Esophagus squamous epithelium (tissue), 5 donors: Measurements from ENCODE around the gene TPGS1. TPM values are rescaled to one million over a fixed set of nuclear protein-coding genes. Genes with fewer than 3 reads are reported as not detected.

Source experiments
- DNase-seq: peaks from one replicate; lab custom pipeline; 2025; lab: John Stamatoyannopoulos, UW
- H3K27ac ChIP-seq, 4 donors: fragments of 200-600 bp; sonication (generic); one replicate each; pipeline ENCODE4 v1.5.1; 2016 to 2019; ENCODE audit warnings: mild to moderate bottlenecking in 1 of 4
- H3K27me3 ChIP-seq, 4 donors: fragments of 200-600 bp; sonication (generic); 1 replicate in 3 of 4; 2 replicates in 1 of 4; pipeline versions ENCODE4 v1.5.1 to v1.6.0; 2017 to 2021; ENCODE audit warnings: antibody characterized with exemption in 1 of 4
- H3K36me3 ChIP-seq, 3 donors: fragments of 200-600 bp; sonication (generic); one replicate each; pipeline ENCODE4 v1.5.1; 2016 to 2019
- H3K4me1 ChIP-seq, 3 donors: fragments of 200-600 bp; sonication (generic); one replicate each; pipeline ENCODE4 v1.5.1; 2017 to 2019
- H3K4me3 ChIP-seq, 4 donors: fragments of 200-600 bp; sonication (generic); 1 replicate in 3 of 4; 2 replicates in 1 of 4; pipeline ENCODE4 v1.5.1; 2016 to 2019; ENCODE audit warnings: mild to moderate bottlenecking in 2 of 4, moderate library complexity in 1 of 4
- H3K9me3 ChIP-seq, 3 donors: fragments of 200-600 bp; sonication (generic); one replicate each; pipeline ENCODE4 v1.5.1; 2016 to 2019
- CTCF ChIP-seq, 6 experiments: fragments of 450-650 bp in 4 of 6; fragments of 200-600 bp in 2 of 6; sonication (generic) in 2 of 6; IDR thresholded peaks; one replicate each; pipeline ENCODE4 v1.5.1; 2016 to 2019; ENCODE audit warnings: antibody characterized with exemption in 6 of 6, mild to moderate bottlenecking in 4 of 6, moderate library complexity in 4 of 6
- POLR2A ChIP-seq, 4 donors: fragments of 450-650 bp; IDR thresholded peaks; one replicate each; pipeline ENCODE4 v1.6.1; 2017; ENCODE audit warnings: antibody characterized with exemption in 4 of 4, mild to moderate bottlenecking in 4 of 4, moderate library complexity in 3 of 4
- WGBS, 2 donors: methylation state at CpG; one replicate each; pipeline ENCODE4 v1.1.5; 2018; 5-methylcytosine and 5-hydroxymethylcytosine counted together
- intact Hi-C: fragments of 100-400 bp; cut with DNase I; formaldehyde crosslinking; loops from one replicate; pipeline ENCODE4 v1.15.0; 2022
- total RNA-seq, 4 donors: library from RNA; depleted of rRNA; stranded (reverse); fragments of >200 nt; gene quantifications; one replicate each; pipeline ENCODE4 v1.1.0, GENCODE V29; 2016
- donor health status: DM: yes; HTN: yes; CAD: no.

The TPGS1 gene
- total RNA-seq, 4 donors from 2014 or later: 29.3 to 46.7 (median 35.6) TPM

- Histone ChIP-seq H3K27me3 (peaks cover 7 to 59% (median 11%) of the 10 kb centered on the region in 4 donors), H3K4me1 (peaks cover 4 to 38% (median 13%) of the 10 kb centered on the region in 3 donors), H3K9me3 (no peaks in the 10 kb centered on the region), H3K4me3 (no peak overlapping the region), H3K36me3 (no peaks in the 10 kb centered on the region), H3K27ac (no peak overlapping the region)
- WGBS, 2 donors: 0% methylated on average over 1 of the region's 18 CpGs; no CpG with 5 or more reads in 1 of the 2 donors
- TF ChIP-seq POLR2A (IDR thresholded peaks at IDR 0.05) (no peak), CTCF (IDR thresholded peaks at IDR 0.05) (no peak)
- DNase-seq: no peak
- intact Hi-C loops: no loop called here
These were observed 10.3 kb upstream of the TPGS1 start for GRCh38 chr19:496986-497385.

- peaks cover 4 to 38% (median 13%) of the 10 kb centered on the region in 3 donors for H3K4me1 ChIP-seq
- TF ChIP-seq POLR2A (IDR thresholded peaks at IDR 0.05) (no peak), CTCF (IDR thresholded peaks at IDR 0.05) (no peak)
- no CpG with 5 or more reads among the region's 36 CpGs for WGBS, 2 donors
- H3K27me3 ChIP-seq: peaks cover 7 to 59% (median 11%) of the 10 kb centered on the region in 4 donors
- H3K27ac ChIP-seq: no peak overlapping the region
- intact Hi-C loops: no loop called here
- no peak for DNase-seq
- no peaks in the 10 kb centered on the region for H3K36me3 ChIP-seq
- H3K4me3 ChIP-seq: peak overlapping the region in 2 of 4 donors; percentile 27 to 49
- no peaks in the 10 kb centered on the region for H3K9me3 ChIP-seq
These were observed 9.8 kb upstream of the TPGS1 start for GRCh38 chr19:497491-497868.

- Histone ChIP-seq H3K4me1 (peaks cover 4 to 38% (median 13%) of the 10 kb centered on the region in 3 donors), H3K27ac (no peak overlapping the region), H3K9me3 (no peaks in the 10 kb centered on the region), H3K36me3 (no peaks in the 10 kb centered on the region), H3K27me3 (peaks cover 7 to 59% (median 11%) of the 10 kb centered on the region in 4 donors), H3K4me3 (peak overlapping the region in 2 of 4 donors; percentile 27 to 49)
- 13 to 15% methylated on average over 4 to 14 of the region's 50 CpGs for WGBS, 2 donors
- no peak for TF ChIP-seq CTCF (IDR thresholded peaks at IDR 0.05)
- no peak for TF ChIP-seq POLR2A (IDR thresholded peaks at IDR 0.05)
- intact Hi-C loops: no loop called here
- DNase-seq: no peak
These were observed 9.3 kb upstream of the TPGS1 start for GRCh38 chr19:497869-498510.

- H3K27me3 ChIP-seq: peaks cover 7 to 59% (median 11%) of the 10 kb centered on the region in 4 donors
- H3K36me3 ChIP-seq: no peaks in the 10 kb centered on the region
- TF ChIP-seq CTCF (IDR thresholded peaks at IDR 0.05) (no peak), POLR2A (IDR thresholded peaks at IDR 0.05) (no peak)
- H3K9me3 ChIP-seq: no peaks in the 10 kb centered on the region
- intact Hi-C loops: no loop called here
- WGBS, 2 donors: no CpG with 5 or more reads among the region's 26 CpGs
- H3K27ac ChIP-seq: no peak overlapping the region
- peaks cover 4 to 38% (median 13%) of the 10 kb centered on the region in 3 donors for H3K4me1 ChIP-seq
- DNase-seq: no peak
- H3K4me3 ChIP-seq: no peak overlapping the region
These were observed 8.8 kb upstream of the TPGS1 start for GRCh38 chr19:498511-498891.

- DNase-seq: no peak
- peaks cover 7 to 58% (median 11%) of the 10 kb centered on the region in 4 donors for H3K27me3 ChIP-seq
- no peak overlapping the region for H3K4me3 ChIP-seq
- intact Hi-C loops: no loop called here
- H3K4me1 ChIP-seq: peaks cover 4 to 38% (median 13%) of the 10 kb centered on the region in 3 donors
- WGBS, 2 donors: 69 to 74% methylated on average over 29 to 31 of the region's 31 CpGs
- H3K36me3 ChIP-seq: no peaks in the 10 kb centered on the region
- H3K9me3 ChIP-seq: no peaks in the 10 kb centered on the region
- no peak overlapping the region for H3K27ac ChIP-seq
- TF ChIP-seq POLR2A (IDR thresholded peaks at IDR 0.05) (no peak), CTCF (IDR thresholded peaks at IDR 0.05) (no peak)
These were observed 8.2 kb upstream of the TPGS1 start for GRCh38 chr19:498977-499623.
